Activated naive CD8-positive, alpha-beta T cell treated with anti-CD3 and anti-CD28 coated beads for 36 hours (primary cell): Measurements from ENCODE around the gene ARHGAP6. TPM values are rescaled to one million over a fixed set of nuclear protein-coding genes. Genes with fewer than 3 reads are reported as not detected.
"Not testable (repeated sequence)": the region's sequence is repeated elsewhere in the genome, so short reads cannot be mapped to it uniquely, and the experiment has no call there.

Experiments used
- DNase-seq: peaks from one replicate; pipeline ENCODE4 v3.0.0; 2021
- H3K27ac Mint-ChIP-seq: one replicate; pipeline ENCODE4 v1.8.0; 2022; ENCODE audit warnings: mild to moderate bottlenecking, moderate library complexity, mixed read lengths
- H3K27me3 Mint-ChIP-seq: one replicate; pipeline ENCODE4 v1.8.0; 2022; ENCODE audit warnings: mild to moderate bottlenecking, mixed read lengths
- H3K36me3 Mint-ChIP-seq: one replicate; pipeline ENCODE4 v1.8.0; 2021; ENCODE audit warnings: mild to moderate bottlenecking, mixed read lengths
- H3K4me1 Mint-ChIP-seq: one replicate; pipeline ENCODE4 v1.8.0; 2021; ENCODE audit warnings: mixed read lengths
- H3K4me3 Mint-ChIP-seq: one replicate; pipeline ENCODE4 v1.8.0; 2022; ENCODE audit warnings: mild to moderate bottlenecking, moderate library complexity, mixed read lengths
- H3K9me3 Mint-ChIP-seq: one replicate; pipeline ENCODE4 v1.8.0; 2022; ENCODE audit warnings: mixed read lengths
- total RNA-seq, 2 experiments: library from RNA; stranded (reverse); gene quantifications; one replicate each; pipeline ENCODE4 v1.2.3, GENCODE V29; 2021

Gene ARHGAP6
- total RNA-seq, 2 experiments from 2014 or later = not detected

DNA sequence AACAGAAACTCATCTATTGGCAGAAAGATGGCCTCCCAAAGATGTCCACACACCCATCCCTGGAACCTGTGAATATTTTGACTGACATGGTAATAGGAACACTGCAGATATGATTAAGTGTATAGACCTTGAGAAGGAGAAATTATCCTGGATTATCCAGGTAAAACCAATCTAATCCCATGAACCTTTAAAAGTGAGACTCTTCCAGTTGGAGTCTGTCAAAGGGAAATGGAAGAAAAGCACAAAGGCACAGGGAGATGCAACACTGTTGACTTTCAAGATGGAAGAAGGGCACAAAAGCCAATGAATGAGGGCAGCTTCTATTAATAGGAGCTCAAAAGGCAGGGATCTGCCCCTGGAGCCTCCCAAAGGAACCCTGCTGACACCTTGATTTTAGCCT, 289.6 kb downstream of the ARHGAP6 start:
- H3K4me3 Mint-ChIP-seq = no peak overlapping the region
- no peak overlapping the region for H3K27ac Mint-ChIP-seq
- H3K36me3 Mint-ChIP-seq = no peaks in the 10 kb centered on the region
- peaks cover 3% of the 10 kb centered on the region for H3K27me3 Mint-ChIP-seq
- no peak for DNase-seq
- H3K9me3 Mint-ChIP-seq = no peaks in the 10 kb centered on the region
- no peaks in the 10 kb centered on the region for H3K4me1 Mint-ChIP-seq

DNA sequence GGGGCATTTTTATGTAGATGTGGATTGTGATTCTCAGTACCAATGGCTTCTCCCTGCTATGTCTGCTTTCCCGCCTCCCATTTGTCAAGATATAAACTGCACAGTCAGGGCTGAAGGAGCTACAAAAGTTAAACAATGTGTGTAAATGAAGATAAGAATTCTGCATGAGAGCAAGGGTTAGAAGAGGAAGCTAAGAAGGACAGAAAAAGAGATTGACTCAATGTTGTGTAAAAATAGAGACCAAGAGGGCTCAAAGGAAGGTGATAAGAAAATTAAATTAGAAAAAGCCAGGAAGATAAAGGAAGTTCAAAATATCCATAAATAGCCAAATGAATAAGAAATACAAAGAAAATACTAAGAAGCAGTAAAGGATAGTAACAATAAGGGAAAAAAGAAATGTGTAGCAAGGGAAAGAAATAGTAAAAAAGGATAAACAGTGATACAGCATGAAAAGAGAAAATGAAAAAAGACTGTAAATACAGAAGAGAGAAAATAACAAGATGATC, 290.1 kb downstream of the ARHGAP6 start:
- DNase-seq = no peak
- H3K4me1 Mint-ChIP-seq = no peaks in the 10 kb centered on the region

DNA sequence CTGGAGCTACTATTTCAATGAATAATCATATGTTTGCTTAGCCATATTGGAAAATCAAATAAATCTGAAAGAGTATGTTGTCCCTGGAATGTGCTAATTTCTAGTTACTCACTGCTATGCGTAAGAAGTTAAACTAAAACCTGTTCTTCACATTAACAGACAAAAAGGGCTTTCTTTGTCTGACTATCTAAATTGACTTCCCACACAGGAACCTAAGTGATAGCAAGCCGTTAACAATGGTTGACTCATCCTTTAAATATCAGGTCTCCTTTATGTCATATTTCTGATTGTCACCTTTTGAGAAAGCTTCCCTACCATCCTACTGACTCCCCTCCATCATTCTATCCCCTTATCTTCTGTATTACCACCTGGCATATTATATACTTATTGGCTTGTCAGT, 291.1 kb downstream of the ARHGAP6 start:
- Mint-ChIP-seq H3K4me1 (no peaks in the 10 kb centered on the region), H3K4me3 (no peak overlapping the region), H3K27ac (no peak overlapping the region), H3K36me3 (no peaks in the 10 kb centered on the region), H3K9me3 (no peaks in the 10 kb centered on the region), H3K27me3 (peaks cover 3% of the 10 kb centered on the region)
- no peak for DNase-seq

More for the DNA sequence above, 290.1 kb downstream of the ARHGAP6 start:
- Mint-ChIP-seq H3K27me3 (peaks cover 3% of the 10 kb centered on the region), H3K27ac (no peak overlapping the region), H3K4me3 (no peak overlapping the region), H3K9me3 (no peaks in the 10 kb centered on the region), H3K36me3 (no peaks in the 10 kb centered on the region)

DNA sequence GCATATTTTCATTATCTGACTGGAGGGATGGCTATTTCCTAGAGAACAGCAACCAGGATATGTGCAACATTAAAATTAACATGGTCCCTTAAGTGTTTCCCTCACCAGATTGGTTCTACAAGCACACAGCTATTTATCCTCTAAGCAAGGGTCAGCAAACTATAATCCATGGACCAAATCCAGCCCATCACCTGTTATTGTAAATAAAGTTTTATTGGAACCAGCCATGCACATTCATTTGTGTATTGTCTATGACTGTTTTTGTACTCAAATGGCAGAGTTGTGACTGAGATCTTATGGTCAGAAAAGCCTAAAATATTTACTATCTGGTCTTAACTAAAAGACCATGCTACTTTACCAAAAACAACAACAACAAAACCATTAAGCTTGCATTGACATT, 294.6 kb downstream of the ARHGAP6 start:
- peaks cover 3% of the 10 kb centered on the region for H3K27me3 Mint-ChIP-seq
- H3K4me3 Mint-ChIP-seq = no peak overlapping the region
- H3K27ac Mint-ChIP-seq = no peak overlapping the region
- no peaks in the 10 kb centered on the region for H3K36me3 Mint-ChIP-seq
- DNase-seq = no peak
- H3K4me1 Mint-ChIP-seq = no peaks in the 10 kb centered on the region
- H3K9me3 Mint-ChIP-seq = no peaks in the 10 kb centered on the region

DNA sequence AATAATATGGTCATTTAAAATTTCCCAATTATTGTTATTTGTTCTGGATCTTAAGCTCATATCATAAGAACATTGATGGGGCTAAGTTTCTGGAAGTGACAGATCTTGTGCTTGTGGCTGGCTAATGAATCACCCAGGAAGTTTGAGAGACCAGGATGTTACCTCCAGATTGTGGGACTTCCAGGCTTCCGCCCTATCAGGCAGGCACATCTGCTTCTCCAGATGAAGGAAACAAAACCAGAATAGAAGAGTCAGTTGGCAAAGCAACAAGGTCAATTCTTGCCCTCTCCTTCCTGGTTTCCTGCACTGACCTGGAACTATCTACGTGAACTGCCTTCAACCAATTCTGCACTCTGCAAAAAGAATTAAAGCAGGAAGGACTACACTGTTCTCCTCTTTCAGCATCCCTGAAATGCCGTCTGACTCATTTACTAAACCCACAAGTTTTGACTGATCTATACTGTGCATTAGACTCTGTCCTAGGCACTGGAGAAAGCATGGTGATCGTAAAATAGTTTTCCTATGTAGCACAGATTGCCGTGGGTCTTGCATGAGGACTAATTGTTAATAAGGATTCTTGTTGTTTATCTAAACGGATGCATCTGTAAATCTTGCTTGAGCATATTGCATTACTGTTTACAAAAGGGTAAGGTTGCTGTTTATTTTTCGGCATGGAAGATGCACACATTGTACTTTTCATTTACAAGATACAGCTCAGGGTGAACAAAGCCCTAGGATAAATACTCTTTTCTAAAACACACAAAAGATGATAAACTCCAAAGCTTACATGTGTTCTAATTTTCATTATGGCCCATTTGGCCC, 297.9 kb downstream of the ARHGAP6 start:
- no peaks in the 10 kb centered on the region for H3K4me1 Mint-ChIP-seq
- DNase-seq = no peak
- no peaks in the 10 kb centered on the region for H3K9me3 Mint-ChIP-seq
- no peak overlapping the region for H3K27ac Mint-ChIP-seq
- H3K36me3 Mint-ChIP-seq = no peaks in the 10 kb centered on the region
- no peaks in the 10 kb centered on the region for H3K27me3 Mint-ChIP-seq
- no peak overlapping the region for H3K4me3 Mint-ChIP-seq

DNA sequence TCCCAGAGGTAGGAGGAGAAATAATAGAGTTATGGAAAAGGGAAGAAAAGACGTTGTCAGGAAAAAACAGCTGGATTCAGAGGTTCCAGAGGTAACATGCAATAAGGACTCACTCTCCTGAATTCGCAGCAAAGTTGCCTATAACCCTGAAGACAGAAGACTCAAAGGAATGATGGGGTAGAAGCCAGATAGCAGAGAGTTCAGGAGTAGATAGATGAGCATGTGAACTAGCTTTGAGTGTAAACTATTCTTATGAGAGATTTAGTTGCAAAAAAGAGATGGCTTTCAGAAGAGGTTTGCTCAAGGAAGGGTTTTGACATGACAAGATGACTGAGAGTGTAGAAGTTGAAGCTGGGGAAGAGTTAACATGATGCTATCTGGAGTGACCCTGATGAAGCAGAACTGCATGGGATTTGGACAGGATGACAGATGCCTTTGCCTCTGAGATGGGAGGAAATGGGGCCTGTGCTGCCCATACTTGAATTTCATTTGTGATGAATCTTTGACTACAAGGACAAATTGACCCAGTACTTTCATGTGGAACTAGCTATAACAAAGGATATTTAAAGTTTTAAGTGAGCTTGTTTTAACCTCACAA, 298.6 kb downstream of the ARHGAP6 start:
- Mint-ChIP-seq H3K36me3 (no peaks in the 10 kb centered on the region), H3K4me3 (no peak overlapping the region), H3K27me3 (no peaks in the 10 kb centered on the region), H3K4me1 (no peaks in the 10 kb centered on the region), H3K27ac (no peak overlapping the region), H3K9me3 (no peaks in the 10 kb centered on the region)
- no peak for DNase-seq

DNA sequence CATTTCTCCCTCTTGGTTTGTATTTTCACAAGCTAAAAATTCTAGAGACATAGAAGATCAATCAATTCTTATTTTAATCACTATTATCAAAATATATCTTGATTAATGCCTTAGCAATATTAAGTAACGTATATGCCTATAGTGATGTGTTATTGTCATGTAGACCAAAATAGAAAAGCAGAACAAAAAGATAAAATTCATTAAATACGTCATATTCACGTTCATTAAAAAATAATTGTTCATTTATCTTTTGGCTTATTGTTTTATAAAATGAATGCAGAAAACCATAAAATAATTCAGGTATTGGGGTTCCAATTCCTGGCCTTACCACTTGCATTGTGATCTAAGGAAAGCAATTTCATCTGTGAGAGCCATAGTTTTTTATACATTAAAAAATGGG, 300.3 kb downstream of the ARHGAP6 start:
- Mint-ChIP-seq H3K4me3 (no peak overlapping the region), H3K4me1 (no peaks in the 10 kb centered on the region), H3K27me3 (no peaks in the 10 kb centered on the region), H3K36me3 (no peaks in the 10 kb centered on the region), H3K9me3 (no peaks in the 10 kb centered on the region), H3K27ac (no peak overlapping the region)
- no peak for DNase-seq

DNA sequence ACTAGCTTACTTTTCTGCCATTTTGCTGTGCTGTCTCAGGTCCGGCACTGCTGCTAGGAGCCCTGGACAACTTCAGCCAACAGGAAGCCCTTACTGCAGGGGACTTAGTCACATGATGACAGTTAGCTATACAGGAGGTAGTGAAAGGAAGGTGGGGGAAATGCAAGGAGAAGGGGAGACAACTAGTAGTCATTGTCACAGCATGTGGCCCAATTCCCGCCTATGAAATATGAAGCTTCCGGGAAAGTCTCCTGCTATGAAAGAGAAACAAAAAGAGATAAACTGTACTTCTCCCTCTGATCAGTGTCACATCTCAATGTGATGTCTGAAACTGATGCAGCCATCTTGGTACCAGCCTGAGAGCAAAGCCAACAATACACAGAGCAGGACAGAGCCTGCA, 300.9 kb downstream of the ARHGAP6 start:
- no peaks in the 10 kb centered on the region for H3K27me3 Mint-ChIP-seq
- H3K4me3 Mint-ChIP-seq = no peak overlapping the region
- H3K27ac Mint-ChIP-seq = no peak overlapping the region
- no peaks in the 10 kb centered on the region for H3K36me3 Mint-ChIP-seq
- no peak for DNase-seq
- no peaks in the 10 kb centered on the region for H3K9me3 Mint-ChIP-seq
- no peaks in the 10 kb centered on the region for H3K4me1 Mint-ChIP-seq

DNA sequence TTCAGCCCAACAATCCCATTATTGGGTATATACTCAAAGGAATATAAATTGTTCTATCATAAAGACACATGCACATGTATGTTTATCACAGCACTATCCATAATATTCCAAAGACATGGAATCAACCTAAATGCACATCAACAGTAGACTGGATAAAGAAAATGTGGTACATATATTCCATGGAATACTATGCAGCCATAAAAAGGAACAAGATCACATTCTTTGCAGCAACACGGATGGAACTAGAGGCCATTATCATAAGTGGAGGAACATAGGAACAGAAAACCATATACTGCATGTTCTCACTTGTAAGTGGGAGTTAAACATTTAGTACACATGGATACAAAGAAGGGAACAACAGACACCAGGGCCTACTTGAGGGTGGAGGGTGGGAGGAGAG, 301.9 kb downstream of the ARHGAP6 start:
- not testable (repeated sequence) for H3K4me3 Mint-ChIP-seq, H3K27me3 Mint-ChIP-seq, DNase-seq, H3K4me1 Mint-ChIP-seq, H3K36me3 Mint-ChIP-seq, H3K9me3 Mint-ChIP-seq, H3K27ac Mint-ChIP-seq

DNA sequence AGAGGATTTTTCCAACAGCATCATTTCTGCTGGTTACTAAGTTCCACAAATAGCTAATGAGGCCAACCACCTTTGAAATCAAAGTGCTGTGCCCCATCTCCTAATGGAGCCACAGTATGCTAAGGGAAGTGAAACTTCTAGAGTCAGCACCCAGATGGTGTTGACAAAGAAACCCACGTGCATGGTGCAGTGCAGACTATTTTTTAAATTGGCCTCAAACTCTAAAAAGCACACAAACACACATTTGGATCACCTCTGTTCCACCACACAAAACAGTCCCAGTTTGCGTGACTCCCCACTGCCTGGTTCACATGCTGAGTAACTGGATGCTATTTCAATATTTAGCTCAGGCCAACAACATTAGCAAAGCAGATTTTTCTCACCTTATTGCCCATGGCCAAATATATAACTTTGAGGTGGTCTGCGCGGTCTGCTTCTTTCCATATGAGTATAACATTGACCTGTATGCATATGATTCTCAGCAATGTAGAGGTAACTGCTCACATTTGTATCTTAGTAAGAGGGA, 302.6 kb downstream of the ARHGAP6 start:
- Mint-ChIP-seq H3K27ac (no peak overlapping the region), H3K4me3 (no peak overlapping the region), H3K4me1 (no peaks in the 10 kb centered on the region), H3K9me3 (no peaks in the 10 kb centered on the region), H3K36me3 (no peaks in the 10 kb centered on the region), H3K27me3 (no peaks in the 10 kb centered on the region)
- DNase-seq = no peak

DNA sequence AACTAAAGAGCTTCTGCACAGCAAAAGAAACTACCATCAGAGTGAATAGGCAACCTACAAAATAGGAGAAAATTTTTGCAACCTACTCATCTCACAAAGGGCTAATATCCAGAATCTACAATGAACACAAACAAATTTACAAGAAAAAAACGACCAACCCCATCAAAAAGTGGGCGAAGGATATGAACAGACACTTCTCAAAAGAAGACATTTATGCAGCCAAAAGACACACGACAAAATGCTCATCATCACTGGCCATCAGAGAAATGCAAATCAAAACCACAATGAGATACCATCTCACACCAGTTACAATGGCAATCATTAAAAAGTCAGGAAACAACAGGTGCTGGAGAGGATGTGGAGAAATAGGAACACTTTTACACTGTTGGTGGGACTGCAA, 304.1 kb downstream of the ARHGAP6 start:
- not testable (repeated sequence) for H3K4me3 Mint-ChIP-seq, H3K9me3 Mint-ChIP-seq, H3K36me3 Mint-ChIP-seq, H3K27ac Mint-ChIP-seq, H3K4me1 Mint-ChIP-seq, H3K27me3 Mint-ChIP-seq, DNase-seq

DNA sequence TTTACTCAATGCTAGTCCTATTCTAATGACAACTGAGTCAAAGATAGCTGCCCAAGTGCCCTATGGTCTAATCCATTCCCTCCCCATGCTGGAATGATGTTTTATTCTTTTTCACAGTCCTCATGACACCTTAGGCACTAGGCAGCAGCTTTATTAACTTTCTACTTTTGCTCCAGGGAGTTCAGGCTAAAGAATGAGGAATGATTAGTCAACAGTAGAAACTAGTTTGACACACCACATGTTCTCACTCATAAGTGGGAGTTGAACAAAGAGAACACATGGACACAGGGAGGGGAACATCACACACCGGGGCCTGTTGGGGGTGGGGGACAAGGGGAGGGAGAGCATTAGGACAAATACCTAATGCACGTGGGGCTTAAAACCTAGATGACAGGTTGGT, 309.8 kb downstream of the ARHGAP6 start:
- H3K4me1 Mint-ChIP-seq, DNase-seq, H3K9me3 Mint-ChIP-seq, H3K36me3 Mint-ChIP-seq, H3K27ac Mint-ChIP-seq, H3K4me3 Mint-ChIP-seq, H3K27me3 Mint-ChIP-seq: not testable (repeated sequence)

DNA sequence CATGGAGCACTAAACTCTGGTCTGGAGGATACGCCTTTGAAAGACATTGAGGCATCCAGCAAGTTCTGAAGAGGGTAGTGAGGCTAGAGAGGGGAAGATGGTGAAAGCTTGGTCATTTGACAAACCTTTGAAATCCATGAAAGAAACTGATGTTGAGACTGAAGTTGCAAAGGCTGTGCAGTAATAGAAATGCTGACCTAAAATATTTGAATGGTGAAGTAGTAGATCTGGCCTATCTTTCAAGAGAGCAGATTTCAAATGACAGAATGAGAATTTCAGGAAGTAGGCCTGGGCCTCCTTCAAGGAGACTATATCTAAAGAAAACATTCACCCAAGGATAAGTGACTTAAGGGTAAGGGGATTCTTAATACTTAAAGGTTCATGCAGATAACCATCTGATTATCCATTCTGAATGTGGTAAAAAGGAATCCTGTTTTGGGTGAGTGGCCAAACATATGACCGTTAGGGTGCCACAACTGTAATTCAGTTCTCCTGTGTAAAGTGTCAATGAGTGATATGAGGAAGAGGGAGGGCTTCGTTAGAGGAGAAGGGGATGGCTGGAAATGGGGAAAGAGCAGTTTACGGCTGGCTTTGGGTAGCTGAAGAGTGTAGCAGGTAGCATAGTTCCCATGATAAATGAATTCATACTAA, 310.3 kb downstream of the ARHGAP6 start:
- Mint-ChIP-seq H3K27me3 (no peaks in the 10 kb centered on the region), H3K36me3 (no peaks in the 10 kb centered on the region), H3K9me3 (no peaks in the 10 kb centered on the region), H3K27ac (no peak overlapping the region), H3K4me1 (no peaks in the 10 kb centered on the region), H3K4me3 (no peak overlapping the region)
- no peak for DNase-seq

DNA sequence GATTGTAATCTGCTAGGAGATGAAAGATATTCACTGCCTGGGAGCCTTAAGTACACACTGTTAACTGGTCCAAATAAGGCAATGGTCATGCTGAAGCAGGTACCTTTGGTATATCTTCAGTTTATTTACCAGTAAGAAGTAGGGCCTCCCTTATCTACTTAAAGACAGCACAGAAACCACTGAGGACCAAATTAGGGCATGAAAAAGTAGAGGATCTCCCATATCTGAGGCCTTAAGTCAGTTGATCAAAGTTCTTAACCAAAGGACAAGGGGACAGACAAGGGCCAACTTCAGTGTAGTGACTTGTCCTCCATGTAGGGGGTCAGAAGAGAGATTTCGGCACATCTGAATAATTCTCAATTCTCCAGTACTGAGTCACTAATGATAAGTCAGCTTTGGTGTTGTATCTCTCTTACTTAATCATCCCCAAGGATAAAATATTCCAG, 313.4 kb downstream of the ARHGAP6 start:
- H3K27me3 Mint-ChIP-seq = no peaks in the 10 kb centered on the region
- no peak for DNase-seq
- no peaks in the 10 kb centered on the region for H3K4me1 Mint-ChIP-seq
- no peaks in the 10 kb centered on the region for H3K9me3 Mint-ChIP-seq
- no peaks in the 10 kb centered on the region for H3K36me3 Mint-ChIP-seq
- H3K4me3 Mint-ChIP-seq = no peak overlapping the region
- H3K27ac Mint-ChIP-seq = no peak overlapping the region
